ENCODE data around the gene AURKA. TPM values are rescaled to one million over a fixed set of nuclear protein-coding genes. Genes with fewer than 3 reads are reported as not detected.
"Not testable (repeated sequence)": the region's sequence is repeated elsewhere in the genome, so short reads cannot be mapped to it uniquely, and the experiment has no call there.

Gene AURKA
- total RNA-seq, 1 donor from 2014 or later = 1.6 TPM

DNA sequence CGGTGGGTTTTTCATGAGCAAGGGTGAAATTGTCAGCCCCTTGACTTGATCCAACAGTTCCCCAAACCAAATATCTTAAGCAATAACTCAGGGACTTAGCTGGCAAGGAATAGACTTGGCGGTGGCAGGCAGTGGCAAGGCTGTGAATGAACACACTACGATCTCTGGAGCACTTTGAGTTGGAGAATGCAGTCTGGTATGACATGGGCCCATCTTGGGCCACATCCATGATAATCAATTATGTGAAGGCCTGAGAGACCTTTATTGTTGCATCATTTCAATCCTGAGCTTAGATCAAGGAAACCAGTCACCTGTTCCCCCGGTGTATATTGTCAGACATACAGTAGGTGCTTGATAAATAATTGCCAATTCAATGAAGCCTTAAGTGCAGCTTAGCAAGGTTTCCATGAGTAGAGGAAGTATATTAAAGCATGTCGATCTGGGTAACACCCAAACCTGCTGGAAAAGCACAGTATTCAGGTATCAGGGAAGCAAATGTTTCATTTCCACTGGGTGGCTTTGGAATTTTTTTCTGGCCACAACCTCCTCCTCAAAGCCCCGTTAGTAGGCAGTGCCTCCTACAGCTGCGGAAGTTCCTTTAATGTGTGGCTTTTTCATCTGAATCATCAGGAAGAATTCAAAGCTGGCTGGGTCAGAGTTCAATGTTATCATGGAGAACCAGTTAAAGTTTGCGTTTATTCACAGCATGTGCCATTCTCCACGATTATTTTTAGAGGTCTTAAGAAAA is 30.2 kb upstream of the AURKA start:
- no peak for ATAC-seq
- no peak for DNase-seq (ENCODE audit: low spot score)

DNA sequence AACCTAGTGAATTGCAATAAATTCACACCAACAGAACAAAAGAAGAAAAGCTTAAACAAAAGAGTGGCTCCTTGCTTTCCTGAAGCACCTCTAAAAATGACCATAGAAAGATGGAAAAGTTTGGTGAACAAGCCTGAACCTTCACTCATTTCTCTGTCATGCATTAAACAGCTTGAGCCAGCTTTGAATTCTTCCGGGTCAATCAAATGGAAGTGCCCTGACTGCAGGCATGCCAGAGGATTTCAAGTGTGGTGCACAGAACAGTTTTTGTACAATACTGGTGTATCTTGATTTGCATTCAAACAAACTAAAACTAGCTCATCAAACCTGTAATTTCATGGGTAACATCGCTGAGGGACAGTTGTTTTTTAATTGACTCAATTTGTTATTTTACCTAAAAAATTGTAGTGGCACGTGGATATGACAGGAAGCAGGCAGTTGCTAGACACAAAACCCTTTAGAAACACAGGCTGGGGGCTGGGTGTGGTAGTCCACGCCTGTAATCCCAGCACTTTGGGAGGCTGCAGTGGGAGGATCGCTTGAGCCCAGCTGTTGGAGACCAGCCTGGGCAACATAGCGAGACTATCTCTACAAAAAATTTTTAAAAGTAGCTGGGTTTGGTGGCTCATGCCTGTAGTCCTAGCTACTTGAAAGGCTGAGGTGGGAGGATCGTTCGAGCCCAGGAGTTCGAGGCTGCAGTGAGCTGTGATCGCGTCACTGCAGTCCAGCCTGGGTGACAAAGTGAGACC is 29.1 kb upstream of the AURKA start:
- no peak for DNase-seq (ENCODE audit: low spot score)

DNA sequence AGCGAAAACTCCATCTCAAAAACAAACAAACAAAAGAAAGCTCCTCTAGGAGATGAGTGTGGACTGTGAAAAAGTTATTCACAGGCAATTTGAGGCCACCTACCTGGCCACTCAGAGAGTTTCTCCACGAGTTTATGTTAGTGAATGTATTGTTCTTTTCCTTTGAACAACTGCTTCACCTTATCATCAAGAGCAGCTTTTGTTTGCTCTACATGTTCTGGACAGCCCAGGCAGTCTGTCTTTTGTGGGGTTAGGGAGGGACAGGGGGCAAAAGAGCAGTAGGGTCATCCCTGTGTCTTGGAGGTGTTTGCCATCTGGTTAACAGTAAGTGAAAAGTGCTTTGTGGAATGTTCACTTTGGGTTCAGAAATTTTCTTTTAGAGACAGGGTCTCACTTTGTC is 28.0 kb upstream of the AURKA start:
- no peak for ATAC-seq
- DNase-seq (ENCODE audit: low spot score) = no peak

More for the DNA sequence above, 29.1 kb upstream of the AURKA start:
- ATAC-seq = no peak

DNA sequence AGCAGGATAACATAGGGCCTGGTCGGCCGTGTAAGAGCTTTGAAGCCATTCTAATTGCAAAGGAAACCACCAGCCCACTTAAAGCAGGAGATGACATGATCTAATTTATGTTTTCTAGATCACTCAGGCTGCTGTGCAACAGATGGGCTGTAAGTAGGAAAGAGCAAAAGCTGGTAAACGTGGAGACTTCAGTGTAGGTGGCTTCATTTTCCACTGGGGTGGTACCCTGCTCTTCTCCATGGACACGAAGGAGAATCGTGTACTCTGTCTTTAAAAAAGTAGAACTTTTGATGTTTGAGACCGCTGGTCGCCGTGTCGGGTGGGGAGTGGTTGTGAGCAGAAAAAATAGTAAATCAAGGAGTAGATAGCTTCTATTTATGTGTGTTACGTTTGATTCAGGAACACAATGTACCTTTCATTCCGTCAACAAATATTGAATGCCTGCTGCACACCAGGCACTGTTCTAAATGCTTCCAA is 26.4 kb upstream of the AURKA start:
- ATAC-seq = no peak
- no peak for DNase-seq (ENCODE audit: low spot score)

DNA sequence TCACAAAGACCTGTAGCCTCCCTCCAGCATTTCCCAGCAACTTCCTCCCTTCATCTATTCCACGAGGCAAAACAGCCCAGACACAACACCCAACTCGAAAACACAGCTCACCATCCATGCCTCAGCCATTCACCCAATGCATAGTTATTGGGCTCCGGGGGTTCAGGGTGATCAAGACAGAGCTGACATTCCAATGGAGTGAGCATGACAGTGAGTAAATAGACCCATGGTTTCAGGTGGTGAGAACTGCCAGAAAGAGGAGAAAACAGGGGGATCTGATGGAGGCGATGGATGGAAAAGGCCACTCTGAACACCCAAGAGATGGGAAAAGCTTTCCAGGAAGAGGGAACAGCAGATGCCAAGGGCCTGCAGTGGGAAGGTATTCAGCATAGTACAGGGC is 25.9 kb upstream of the AURKA start:
- DNase-seq (ENCODE audit: low spot score) = no peak
- ATAC-seq = no peak

DNA sequence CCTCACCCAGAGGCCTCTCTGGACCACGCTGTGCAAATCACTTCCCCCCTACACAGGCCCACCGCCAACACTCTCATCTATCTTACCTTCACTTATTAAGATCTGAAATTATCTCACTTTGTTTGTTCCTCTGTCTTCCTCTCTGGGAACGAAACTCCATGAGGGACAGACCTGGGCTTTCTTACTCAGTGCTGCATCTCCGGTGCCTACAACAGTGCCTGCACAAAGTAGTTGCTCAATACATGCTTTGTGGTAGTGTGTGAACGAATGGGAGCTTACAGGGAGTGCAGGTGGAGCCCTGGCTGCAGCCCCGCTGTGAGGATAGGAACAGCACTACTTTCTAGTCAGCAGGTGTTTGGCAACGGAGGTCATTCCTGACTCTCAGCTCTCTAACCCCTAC is 25.4 kb upstream of the AURKA start:
- no peak for DNase-seq (ENCODE audit: low spot score)
- ATAC-seq = no peak

DNA sequence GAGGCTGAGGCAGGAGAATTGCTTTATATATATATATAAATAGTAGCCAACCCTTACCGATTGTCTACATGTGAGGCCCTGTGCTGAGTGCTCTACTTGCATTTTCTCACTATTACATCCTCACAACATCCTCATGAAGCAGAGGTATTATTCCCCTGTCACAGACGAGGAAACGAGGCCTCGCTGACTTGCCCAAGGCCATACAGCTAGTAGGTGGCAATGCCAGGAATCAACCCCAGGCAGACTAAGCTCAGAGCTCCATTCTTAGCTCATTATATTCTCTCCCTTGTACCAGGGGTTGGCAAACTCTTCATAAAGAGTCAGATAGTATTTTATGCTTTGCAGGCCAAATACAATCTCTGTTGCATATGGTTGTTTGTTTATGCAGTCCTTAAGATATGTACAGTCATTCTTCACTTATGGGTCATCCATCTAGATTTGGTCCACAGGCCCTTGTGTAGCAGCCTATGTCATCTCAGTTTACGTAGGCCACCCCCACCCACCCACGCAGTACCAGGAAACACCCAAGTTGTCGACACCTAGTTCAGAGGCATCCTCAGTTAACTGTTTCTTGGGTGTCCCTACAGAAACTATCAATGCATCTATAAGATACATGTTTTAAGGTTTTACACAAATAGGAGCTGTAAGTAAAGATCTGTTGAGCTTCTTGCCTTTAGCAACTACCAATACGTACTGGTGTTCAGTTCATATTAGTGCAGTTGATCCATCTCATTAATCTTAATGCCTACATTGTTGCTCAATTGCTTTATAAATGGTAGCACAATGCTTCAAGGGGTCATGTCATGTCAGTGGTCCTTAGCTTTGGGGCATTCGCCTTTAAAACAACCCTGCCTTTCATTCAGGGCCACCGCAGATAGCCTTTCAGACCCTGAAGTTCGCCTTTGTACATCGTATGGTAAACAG is 23.1 kb upstream of the AURKA start:
- ATAC-seq = no peak
- DNase-seq (ENCODE audit: low spot score) = no peak

DNA sequence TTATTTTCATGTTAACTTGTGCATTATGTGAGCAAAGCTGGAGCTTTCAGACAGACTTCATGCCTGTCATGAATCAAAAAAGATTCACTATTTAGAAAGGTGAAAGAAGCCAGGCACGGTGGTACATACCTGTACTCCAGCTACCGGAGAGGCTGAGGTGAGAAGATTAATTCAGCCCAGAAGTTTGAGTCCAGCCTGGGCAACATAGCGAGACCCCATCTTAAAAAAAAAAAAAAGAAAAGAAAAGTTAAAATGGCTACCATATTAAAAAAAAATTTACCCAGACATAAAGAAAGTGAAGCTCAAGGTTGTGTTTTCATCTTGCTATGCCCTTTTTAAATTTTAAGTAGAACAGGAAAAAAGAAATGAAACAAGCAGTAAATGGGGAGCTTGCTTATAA is 20.9 kb upstream of the AURKA start:
- DNase-seq (ENCODE audit: low spot score) (no peak), ATAC-seq (no peak)

DNA sequence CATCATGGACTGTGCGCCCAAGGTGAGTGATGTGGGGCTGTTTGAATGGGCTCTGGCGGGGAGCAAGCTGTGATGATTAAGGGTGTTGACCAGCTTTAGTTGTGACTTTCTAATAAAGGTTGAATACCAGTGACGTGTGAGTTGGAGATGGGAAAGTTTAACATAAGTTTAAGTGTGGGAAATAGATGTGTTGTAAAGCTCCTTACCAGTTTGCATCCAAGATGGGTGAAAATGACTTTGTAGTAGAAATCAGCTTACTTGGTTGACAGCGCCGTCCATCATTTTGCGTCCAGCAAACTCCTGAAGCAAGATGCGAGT is 20.4 kb upstream of the AURKA start:
- ATAC-seq = no peak
- peak; percentile 19 for DNase-seq (ENCODE audit: low spot score)

DNA sequence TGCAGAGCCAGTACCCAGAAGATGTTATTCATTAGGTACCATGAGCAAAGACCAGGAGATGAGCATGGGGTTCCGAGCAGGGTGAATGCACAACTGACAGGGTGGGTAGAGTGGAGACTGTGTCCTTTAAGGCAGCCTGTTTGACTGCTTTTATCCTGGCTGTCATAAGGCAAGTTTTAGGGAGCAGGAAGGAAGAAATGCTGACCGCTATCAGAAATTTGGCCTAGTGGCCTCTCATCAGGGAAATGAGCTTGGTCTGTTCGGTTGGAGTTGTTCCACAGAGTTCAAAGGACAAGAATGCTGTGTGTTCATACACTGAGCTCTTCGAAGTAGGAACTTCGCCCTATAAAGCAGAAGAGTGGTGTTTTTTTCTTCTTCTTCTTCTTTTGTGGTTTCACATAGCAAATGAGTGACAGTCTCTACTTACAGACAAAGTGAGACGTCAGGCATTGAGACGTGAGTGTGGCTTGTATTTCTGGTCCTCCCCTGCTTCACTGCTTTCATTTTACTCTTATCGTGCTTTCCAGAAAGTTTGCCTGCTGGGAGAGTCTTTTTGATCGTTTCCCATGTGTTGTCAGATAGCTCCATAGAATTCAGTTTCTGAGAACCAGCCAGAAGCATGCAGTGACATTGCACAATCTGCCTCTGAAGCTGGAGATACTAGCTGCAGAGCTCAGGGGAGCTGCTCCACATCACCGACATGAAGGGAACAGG is 19.9 kb upstream of the AURKA start, which contains the start of gene CASS4:
Gene CASS4 (plus strand): TSS at position 502 of the 714 bp plus-strand sequence. CDS start 199 bp downstream, at position 701.
- ATAC-seq (peak; percentile 94), DNase-seq (ENCODE audit: low spot score) (peak; percentile 65)

DNA sequence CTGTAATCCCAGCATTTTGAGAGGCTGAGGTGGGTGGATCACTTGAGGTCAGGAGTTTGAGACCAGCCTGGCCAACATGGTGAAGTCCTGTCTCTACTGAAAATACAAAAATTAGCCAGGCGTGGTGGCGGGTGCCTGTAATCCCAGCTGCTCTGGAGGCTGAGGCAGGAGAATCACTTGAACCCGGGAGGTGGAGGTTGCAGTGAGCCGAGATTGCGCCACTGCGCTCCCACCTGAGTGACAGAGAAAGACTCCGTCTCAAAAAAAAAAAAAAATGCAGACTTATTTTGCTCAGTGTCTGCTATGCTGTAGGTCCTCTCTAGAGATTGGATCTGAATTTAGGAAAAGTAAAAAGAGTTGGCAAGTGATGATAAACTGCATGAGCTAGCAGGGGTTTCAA is 19.3 kb upstream of the AURKA start:
- ATAC-seq; DNase-seq (ENCODE audit: low spot score): not testable (repeated sequence)

DNA sequence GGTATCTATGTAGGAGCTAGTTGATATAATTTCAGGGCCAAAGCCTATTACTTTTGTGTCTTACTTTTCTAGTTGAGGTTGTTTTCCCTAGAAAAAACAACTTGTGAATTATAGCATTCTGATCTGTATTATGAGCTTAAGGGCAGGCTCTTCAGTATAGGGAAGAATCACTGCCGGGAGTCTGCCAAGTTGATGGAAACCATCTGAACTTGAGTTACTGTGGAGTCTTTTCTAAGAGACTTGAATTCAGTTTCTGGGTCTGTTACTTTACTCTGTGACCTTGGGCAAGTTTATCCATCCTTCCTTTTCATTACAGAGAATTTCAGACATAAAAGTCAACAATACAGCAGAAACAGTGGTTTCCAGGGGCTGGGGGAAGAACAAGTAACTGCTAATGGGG is 17.9 kb upstream of the AURKA start:
- no peak for DNase-seq (ENCODE audit: low spot score)
- ATAC-seq = no peak

DNA sequence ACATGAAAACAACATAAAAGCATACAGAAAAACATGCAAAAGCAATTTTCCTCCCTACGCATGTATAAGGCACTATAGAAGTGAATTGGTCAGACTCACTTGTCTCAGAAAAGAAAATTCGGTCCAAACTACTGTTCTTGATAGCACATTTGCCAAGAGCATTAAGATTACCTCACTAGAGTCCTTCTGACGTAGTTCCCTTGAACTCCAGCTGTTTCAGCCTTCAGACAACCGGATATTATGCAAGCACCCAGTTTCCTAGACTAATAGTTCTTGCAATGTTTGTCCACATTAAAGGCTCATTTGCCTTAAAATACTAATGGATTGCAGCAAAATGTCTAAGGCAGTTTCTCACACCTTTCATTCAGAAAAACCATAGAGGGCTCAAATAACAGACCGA is 17.5 kb upstream of the AURKA start:
- ATAC-seq (peak; percentile 8), DNase-seq (ENCODE audit: low spot score) (no peak)

DNA sequence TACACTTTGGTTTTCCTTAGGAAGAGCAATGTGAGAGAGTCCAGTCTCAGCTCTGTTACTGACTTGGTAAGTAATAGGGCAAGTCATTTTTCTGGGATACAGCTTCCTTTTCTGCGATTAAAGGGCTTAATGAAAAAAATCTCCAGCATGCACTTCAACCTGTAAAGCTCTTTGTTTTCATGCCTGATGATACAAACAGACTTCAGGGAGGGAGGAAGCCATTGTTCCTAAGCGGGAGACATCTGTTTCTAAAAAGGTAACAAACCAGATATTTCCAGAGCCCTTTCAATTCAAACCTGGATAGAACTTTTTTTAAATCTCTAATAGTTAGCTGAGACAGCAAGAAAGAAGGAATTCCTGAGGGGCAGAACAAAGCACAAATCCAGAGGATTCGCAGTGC is 14.9 kb upstream of the AURKA start:
- DNase-seq (ENCODE audit: low spot score) (no peak), ATAC-seq (no peak)

DNA sequence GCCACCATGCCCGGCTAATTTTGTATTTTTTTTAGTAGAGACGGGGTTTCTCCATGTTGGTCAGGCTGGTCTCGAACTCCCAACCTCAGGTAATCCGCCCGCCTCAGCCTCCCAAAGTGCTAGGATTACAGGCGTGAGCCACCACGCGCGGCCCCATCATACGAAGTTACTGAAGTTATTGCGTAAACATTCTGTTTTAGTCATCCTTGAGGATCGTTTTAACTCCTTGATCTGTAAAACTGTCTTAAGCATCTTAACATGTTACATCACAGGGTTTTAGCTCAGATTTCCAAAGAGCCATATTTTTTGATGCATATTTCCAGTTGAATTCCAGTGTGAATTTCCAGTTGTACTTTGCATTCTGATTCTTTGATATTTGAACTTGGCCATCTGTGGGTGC is 13.3 kb upstream of the AURKA start:
- ATAC-seq; DNase-seq (ENCODE audit: low spot score): not testable (repeated sequence)

DNA sequence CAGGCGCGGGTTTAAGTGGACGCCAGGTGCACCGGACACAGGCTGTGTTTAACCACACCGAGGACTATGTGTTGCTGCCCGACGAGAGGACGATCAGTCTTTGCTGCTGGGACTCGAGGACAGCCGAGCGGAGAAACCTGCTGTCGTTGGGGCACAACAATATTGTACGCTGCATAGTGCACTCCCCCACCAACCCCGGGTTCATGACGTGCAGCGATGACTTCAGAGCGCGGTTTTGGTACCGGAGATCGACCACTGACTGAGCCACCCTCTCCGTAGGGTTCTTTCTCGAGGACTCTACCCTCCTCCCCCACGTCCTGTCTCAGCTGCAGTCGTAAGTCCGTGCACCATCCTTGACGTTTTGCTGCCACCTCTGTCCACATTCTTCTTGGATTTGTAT is 11.4 kb upstream of the AURKA start:
- ATAC-seq = no peak
- DNase-seq (ENCODE audit: low spot score) = no peak

DNA sequence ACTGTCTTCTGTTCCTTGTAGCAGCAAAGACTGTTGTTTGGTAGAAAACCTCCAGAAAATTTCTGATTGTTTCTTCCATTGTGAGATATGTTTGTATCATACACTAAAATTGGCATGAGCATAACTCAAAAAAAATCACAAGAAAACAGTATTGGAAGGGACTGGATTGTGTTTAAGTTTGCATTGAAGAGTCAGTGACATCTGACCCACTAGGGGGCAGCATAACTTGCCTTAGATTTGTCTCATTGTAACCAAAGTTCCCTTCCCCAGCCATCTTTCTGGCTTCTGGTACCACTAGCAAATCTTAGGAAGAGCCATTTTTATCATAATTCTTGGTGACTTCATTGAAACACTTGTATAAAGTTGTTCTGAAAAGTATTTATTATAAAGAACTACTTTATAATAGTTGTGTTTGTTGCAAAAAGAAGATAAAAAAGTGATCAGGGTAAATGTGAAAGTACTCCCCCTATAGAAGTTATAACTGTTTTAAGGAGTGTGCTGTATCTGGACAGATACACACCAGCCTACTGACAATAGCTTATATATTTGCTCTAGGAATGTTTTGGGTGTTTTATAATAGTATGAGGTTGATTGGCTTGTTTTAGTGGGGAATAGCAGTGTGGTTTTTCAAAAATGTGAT is 8.1 kb upstream of the AURKA start:
- no peak for DNase-seq (ENCODE audit: low spot score)
- peak; percentile 88 for ATAC-seq

DNA sequence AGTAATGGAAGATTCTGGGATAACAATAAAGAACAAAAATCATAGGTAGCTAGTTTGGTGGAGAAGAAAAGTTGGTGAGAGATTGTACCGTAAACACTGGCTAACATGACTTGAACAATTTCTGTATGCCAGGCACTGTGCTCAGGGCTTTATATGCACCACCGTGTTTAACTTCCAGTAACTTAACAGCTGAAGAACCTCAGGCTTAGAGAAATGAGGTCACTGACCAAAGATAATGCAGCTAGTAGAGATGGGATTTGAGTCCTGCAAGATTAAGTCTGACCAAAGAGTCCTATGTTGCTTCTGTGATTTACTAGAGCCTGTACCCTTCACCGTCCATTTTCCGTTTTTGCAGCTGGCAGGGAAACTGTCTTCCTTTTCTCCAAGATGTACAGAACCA is 3.2 kb upstream of the AURKA start:
- ATAC-seq = no peak
- no peak for DNase-seq (ENCODE audit: low spot score)

DNA sequence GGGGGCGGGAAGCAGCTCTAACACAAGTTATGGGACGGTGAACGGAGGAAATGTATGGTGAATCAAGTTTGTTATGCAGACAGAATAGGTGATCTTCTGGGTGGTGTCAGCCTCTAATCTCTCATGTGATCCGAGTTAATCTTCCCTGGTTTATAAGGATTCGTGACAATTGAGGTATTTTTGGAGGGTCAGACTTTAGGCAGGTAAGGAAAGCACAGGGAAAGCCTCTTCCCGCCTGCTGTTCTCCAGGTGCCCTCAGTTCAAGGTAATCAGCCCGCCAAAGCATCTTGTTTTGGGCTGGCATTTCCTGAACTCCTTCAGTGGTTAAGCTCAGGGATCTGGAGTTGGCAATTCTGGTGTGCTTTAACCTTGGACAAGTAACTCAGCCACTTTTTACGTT is 1.6 kb upstream of the AURKA start:
- no peak for ATAC-seq
- no peak for DNase-seq (ENCODE audit: low spot score)

DNA sequence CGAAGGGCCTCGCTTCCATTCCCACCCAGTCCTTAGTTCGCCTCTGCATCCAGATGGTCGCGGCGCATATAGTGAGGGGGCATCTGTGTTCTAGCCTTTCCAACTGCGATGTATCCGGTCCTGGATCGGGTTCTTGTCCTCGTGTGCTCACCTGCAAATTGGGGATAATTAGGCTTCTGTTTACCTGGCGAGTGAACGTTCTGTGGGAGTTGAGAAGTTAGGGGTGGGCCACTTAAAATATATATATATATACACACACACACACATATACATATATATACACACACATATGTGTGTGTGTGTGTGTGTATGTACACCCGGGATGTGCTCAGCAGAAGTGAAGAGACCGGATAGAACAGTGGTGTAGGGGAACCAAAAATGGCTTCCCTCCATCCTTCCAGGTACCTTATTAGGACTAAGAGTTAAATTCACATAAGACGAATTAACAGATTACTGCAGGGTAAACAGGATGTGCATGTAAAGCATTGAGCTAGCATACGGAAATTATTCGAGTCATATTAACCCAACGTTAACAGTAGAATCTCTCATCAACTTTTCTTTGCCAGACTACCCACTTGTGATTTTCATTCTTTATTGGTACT is 967 bp upstream of the AURKA start:
- ATAC-seq (no peak), DNase-seq (ENCODE audit: low spot score) (no peak)

Measured in left lobe of liver (tissue), 2 donors.